WERI-Rb-1 (cell line): ENCODE measurements around the gene OR1E2.
"Not testable (repeated sequence)": the region's sequence is repeated elsewhere in the genome, so short reads cannot be mapped to it uniquely, and the experiment has no call there.

ENCODE experiments used
- DNase-seq: peaks from one replicate; pipeline ENCODE4 v3.0.0-alpha.2; 2020
- H3K27ac ChIP-seq: fragments of 250-450 bp; sonication (Bioruptor Pico); 2 replicates; pipeline ENCODE4 v1.5.1; 2020; ENCODE audit warnings: mild to moderate bottlenecking, moderate library complexity
- H3K27me3 ChIP-seq: fragments of 250-450 bp; sonication (Bioruptor Pico); 2 replicates; pipeline ENCODE4 v1.5.1; 2021; ENCODE audit warnings: mild to moderate bottlenecking, low read depth, moderate library complexity; ENCODE audit not compliant: insufficient read depth, severe bottlenecking
- H3K36me3 ChIP-seq: fragments of 250-450 bp; sonication (Bioruptor Pico); 2 replicates; pipeline ENCODE4 v1.5.1; 2020; ENCODE audit warnings: mild to moderate bottlenecking, moderate library complexity
- H3K4me3 ChIP-seq: 2 replicates; pipeline ENCODE4 v1.5.1; 2011; ENCODE audit warnings: low read depth, mild to moderate bottlenecking, control low read depth, low read length
- H3K9me3 ChIP-seq: fragments of 250-450 bp; sonication (Bioruptor Pico); 2 replicates; pipeline ENCODE4 v1.5.1; 2021; ENCODE audit warnings: mild to moderate bottlenecking, moderate library complexity; ENCODE audit not compliant: severe bottlenecking
- TF ChIP-seq, protein P1 (sequence below): IDR thresholded peaks from 2 replicates; pipeline ENCODE4 v1.5.1; 2011; ENCODE audit warnings: low read depth, mild to moderate bottlenecking, control low read depth, inconsistent platforms, low read length

The OR1E2 gene

GRCh38 chr17:3474212-3474611, 40.6 kb upstream of the OR1E2 start:
- no peak overlapping the region for H3K4me3 ChIP-seq
- no peak for DNase-seq
- H3K9me3 ChIP-seq, result no peaks in the 10 kb centered on the region
- no peaks in the 10 kb centered on the region for H3K27me3 ChIP-seq
- H3K27ac ChIP-seq, result no peak overlapping the region
- H3K36me3 ChIP-seq, result no peaks in the 10 kb centered on the region
- TF ChIP-seq, protein P1, sequence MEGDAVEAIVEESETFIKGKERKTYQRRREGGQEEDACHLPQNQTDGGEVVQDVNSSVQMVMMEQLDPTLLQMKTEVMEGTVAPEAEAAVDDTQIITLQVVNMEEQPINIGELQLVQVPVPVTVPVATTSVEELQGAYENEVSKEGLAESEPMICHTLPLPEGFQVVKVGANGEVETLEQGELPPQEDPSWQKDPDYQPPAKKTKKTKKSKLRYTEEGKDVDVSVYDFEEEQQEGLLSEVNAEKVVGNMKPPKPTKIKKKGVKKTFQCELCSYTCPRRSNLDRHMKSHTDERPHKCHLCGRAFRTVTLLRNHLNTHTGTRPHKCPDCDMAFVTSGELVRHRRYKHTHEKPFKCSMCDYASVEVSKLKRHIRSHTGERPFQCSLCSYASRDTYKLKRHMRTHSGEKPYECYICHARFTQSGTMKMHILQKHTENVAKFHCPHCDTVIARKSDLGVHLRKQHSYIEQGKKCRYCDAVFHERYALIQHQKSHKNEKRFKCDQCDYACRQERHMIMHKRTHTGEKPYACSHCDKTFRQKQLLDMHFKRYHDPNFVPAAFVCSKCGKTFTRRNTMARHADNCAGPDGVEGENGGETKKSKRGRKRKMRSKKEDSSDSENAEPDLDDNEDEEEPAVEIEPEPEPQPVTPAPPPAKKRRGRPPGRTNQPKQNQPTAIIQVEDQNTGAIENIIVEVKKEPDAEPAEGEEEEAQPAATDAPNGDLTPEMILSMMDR, result no peak

DNA sequence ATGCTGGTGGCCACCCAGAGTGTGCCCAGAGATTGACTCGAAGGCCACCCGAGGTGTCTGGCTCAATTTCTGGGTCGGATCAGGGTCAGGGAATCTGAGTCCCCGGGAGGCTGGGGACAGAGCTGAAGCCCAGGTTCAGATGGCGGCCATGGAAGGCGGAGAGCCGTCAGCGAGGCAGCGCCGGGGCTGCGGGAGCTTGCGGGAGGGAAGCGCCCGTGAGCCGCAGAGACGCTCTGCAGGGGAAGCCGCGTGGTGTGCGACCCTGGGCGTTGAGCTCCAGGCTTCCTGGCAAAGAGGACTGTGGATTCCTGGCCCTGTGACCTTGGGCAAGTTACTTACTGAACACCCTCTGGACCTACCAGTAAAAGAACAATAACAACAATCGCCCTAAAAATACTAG, 38.5 kb upstream of the OR1E2 start:
- no peaks in the 10 kb centered on the region for H3K9me3 ChIP-seq
- TF ChIP-seq, protein P1, result no peak

GRCh38 chr17:3471599-3471998, 38.0 kb upstream of the OR1E2 start, which contains the start of gene SPATA22:
Gene SPATA22, minus strand, starts transcription at chr17:3471819. Its CDS starts 2,494 bp downstream, at chr17:3469325.
- Histone ChIP-seq H3K36me3 (no peaks in the 10 kb centered on the region), H3K27me3 (no peaks in the 10 kb centered on the region), H3K9me3 (no peaks in the 10 kb centered on the region), H3K4me3 (no peak within 1 kb of the TSS), H3K27ac (no peak within 1 kb of the TSS)
- TF ChIP-seq, protein P1, result no peak
- no peak for DNase-seq

More for the DNA sequence above, 38.5 kb upstream of the OR1E2 start:
- Histone ChIP-seq H3K4me3 (no peak overlapping the region), H3K27me3 (no peaks in the 10 kb centered on the region), H3K36me3 (no peaks in the 10 kb centered on the region), H3K27ac (no peak overlapping the region)
- no peak for DNase-seq

DNA sequence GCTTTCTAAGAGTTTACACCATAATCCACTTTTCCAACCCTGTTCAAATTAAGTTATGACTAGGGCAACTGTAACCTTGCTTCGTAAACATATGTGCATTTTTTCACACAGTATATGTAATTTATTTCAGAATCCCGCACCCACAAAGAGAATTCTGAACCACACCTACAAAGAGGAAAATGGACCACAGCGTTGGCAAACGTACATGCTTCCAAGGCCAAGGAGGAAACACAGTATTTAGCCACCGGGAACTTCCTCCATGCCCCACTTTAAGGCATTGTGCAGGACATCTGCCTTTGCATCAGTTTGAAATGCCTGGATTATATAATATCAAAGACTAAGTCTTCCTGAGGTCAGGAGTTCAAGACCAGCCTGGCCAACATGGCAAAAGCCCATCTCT, 35.9 kb upstream of the OR1E2 start:
- Histone ChIP-seq H3K9me3 (no peaks in the 10 kb centered on the region), H3K4me3 (no peak overlapping the region), H3K27me3 (no peaks in the 10 kb centered on the region), H3K36me3 (no peaks in the 10 kb centered on the region), H3K27ac (no peak overlapping the region)
- no peak for DNase-seq
- TF ChIP-seq, protein P1, result no peak

DNA sequence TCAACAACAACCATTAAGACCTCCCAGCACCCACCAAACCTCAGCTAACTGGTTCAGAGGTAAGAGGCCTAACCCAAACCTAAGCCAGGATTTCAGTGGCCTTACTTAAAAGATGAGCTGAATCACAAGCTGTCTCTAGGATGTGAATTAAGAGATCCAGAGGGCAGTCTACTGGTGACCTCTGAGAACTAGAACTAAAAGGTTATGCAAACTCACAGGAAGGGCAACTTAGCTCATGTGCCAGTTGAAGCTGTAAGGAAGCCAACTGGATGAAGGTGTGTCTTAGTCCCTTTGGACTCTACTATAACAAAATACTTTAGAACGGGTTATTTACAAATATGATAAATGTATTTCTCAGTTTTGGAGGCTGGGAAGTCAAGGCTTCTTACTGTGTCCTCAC, 32.7 kb upstream of the OR1E2 start:
- H3K9me3 ChIP-seq, H3K27me3 ChIP-seq, H3K27ac ChIP-seq, H3K4me3 ChIP-seq, H3K36me3 ChIP-seq: not testable (repeated sequence)
- DNase-seq, result peak; percentile 21

- no peaks in the 10 kb centered on the region for H3K36me3 ChIP-seq
- no peak for DNase-seq
- H3K27ac ChIP-seq, result no peak overlapping the region
- no peaks in the 10 kb centered on the region for H3K9me3 ChIP-seq
- peaks cover 3% of the 10 kb centered on the region for H3K27me3 ChIP-seq
- no peak overlapping the region for H3K4me3 ChIP-seq
- TF ChIP-seq, protein P1, result no peak
These were observed 14.5 kb upstream of the OR1E2 start for GRCh38 chr17:3448059-3448665.
